ENCODE measurements around the gene RNF207.

GRCh38 chr1:6268415-6268814, 62.5 kb downstream of the RNF207 start:
- TF ChIP-seq CTCF (conservative IDR thresholded peaks at IDR 0.05), result no peak
- TF ChIP-seq EZH2 (IDR thresholded peaks at IDR 0.05; ENCODE audit: low read depth), result no peak

All from PC-9 (cell line).